ENCODE data around the gene FCER1G.

FCER1G gene

DNA sequence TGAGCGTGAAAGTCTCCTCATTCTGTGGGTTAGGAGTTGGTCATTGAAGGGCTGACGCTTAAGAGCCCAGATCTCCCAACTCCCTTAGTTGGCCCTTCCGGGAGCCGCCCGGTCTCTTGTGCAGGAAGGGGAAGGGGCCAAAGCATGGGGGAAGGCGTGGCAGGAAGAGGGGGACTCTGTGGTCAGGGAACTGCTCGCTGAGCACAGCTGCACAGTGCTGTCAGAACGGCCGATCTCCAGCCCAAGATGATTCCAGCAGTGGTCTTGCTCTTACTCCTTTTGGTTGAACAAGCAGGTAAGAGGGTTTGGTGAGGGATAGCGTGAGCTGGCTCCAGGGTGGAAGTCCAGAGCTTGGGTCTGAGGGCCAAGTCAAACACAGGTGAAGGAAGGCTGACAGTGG, at the start of gene FCER1G:
TSS of gene FCER1G (plus strand) at position 220 of the 400 bp plus-strand sequence. CDS start at position 247, 27 bp downstream.
- DNase-seq, result no peak

DNA sequence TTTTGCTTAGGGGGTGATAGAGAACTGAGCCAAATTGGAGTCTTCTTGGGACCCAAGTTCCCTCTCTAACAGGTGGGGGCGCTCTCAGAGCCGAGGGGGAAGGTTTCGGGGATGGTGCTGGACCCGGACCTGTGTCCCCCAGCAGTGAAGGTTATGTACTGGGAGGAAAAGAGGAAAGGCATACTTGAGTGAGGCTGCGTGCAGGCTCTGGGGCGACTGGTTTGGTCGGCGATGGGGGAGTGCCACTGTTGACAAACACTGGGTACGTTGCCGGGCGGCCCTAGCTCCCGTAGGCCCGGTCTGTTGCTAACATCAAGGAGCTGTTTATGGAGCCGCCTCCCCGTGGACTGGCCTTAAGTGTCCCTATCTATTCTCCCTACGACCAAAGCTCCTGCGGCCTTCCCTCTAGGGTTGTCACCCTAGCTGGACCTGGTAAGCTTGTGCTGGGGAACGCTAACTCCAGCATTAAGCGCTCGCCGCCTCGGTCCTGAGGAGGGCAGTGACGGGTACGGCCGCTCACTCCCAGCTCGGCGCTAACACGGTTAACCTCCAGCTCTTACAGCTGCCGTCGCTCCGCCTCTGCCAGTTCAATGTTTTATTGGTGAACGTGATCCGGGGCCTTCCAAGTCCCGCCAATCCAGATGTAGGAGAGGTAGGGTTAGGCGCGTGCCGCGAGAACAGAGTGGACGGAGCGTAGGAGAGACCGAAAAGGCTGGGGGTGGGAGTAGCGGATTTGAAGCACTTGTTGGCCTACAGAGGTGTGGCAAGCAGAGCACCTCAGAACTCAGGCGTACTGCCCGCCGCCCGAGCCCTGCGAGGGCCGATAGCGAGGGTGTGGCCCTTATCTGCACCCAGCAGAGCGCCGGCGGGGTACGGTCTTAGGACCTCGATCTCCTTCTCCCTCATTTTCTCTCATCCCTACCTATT, 49.1 kb upstream of the FCER1G start, which contains the start of gene PPOX:
TSS of gene PPOX (plus strand) at position 685 of the 927 bp plus-strand sequence. CDS start 422 bp downstream, outside the sequence.
- DNase-seq, result peak; percentile 94

DNA sequence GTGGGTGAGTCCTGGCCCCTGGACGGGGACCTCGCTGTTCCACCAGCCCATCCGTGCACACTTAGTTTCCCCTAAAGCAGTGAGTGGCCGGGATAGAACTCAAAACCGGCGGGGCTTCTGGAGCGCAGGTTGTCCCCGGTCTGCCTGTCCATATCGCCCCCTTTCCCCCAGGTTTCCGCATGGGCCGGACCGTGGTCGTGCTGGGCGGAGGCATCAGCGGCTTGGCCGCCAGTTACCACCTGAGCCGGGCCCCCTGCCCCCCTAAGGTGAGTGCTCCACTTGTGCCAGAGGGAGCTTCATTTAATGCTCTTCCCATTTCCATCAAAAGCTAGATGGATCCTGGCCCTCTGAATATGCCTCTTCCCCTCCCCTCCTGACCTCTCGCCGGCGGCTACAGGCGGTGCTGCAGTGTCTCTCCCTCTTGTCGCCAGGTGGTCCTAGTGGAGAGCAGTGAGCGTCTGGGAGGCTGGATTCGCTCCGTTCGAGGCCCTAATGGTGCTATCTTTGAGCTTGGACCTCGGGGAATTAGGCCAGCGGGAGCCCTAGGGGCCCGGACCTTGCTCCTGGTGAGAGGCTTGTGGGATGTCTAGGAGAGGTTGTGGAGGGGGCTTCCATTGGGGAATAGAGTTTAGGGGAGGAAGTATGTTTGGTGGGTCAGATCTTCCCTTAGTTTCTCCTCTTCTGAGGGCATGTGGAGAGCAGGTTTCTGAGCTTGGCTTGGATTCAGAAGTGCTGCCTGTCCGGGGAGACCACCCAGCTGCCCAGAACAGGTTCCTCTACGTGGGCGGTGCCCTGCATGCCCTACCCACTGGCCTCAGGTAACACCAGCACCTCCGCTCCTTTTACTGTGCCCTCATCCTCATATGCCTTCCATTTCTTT, 48.2 kb upstream of the FCER1G start:
- DNase-seq, result no peak

DNA sequence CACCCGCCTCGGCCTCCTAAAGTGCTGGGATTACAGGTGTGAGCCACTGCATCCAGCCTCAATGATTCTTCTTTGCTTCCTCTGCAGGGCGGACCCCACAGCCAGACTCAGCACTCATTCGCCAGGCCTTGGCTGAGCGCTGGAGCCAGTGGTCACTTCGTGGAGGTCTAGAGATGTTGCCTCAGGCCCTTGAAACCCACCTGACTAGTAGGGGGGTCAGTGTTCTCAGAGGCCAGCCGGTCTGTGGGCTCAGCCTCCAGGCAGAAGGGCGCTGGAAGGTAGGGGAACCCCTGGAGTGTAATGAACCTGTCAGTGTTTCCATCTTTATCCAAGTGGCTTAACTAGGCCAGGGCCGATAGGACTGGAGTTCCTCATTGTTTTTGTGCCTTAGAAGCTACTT, 46.2 kb upstream of the FCER1G start:
- DNase-seq, result no peak

DNA sequence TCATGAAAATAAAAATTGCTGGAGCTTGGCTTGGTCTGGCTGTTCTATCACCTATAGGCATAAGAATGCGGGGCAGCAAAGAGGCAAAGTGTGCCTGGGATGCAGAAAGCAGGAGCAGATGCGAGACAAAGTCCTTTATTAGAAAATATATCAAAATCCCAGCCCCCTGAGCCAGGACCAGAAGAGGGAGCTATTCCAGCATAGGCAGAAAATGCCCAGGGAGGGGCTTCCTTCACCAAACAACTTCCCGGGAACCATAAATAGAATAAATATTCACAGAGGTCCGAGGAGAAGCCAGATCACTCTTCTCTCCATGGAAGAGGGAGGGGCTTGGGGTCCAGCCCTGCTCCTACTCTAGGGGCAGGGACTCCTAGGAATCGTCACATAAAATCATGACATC, 43.9 kb upstream of the FCER1G start:
- DNase-seq, result no peak

DNA sequence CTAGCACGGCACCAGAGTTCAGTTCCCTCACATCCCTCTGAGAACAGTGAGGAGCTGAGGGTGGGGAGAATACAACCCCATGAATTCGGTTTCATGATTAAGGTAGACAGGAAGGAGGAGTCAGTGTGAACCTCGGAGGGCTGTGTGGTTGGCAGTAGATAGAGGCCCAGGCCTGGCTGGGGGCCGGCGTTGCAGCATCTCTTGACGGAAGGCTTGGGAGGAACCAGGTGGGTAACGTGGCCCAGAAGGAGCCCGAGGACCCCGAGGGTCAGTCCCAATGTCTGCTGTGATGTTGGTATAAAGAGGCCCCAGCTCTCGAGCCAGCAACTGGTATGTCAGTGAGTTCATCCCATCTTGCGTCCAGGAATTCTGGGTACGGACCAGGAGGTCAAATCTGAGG, 43.4 kb upstream of the FCER1G start:
- no peak for DNase-seq

DNA sequence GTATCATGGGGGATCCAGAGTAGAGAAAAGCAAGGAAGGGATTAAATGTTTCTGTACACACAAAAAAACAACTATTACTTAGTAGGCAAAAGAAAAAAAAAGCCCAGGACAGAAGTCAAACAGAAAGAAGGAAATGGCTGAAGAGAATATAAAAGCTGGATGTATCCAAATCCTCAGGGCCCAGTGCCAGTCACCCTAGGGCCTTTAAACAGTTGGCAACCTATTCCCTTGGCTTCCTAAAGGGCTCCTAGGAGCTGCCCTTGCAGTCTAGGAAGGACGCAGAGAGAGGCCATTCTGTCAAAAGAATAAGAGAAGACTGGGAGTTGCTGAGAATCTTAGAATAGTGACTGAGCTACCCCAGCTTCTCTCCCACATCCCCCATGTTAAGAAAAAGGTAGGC, 42.7 kb upstream of the FCER1G start:
- DNase-seq, result no peak

DNA sequence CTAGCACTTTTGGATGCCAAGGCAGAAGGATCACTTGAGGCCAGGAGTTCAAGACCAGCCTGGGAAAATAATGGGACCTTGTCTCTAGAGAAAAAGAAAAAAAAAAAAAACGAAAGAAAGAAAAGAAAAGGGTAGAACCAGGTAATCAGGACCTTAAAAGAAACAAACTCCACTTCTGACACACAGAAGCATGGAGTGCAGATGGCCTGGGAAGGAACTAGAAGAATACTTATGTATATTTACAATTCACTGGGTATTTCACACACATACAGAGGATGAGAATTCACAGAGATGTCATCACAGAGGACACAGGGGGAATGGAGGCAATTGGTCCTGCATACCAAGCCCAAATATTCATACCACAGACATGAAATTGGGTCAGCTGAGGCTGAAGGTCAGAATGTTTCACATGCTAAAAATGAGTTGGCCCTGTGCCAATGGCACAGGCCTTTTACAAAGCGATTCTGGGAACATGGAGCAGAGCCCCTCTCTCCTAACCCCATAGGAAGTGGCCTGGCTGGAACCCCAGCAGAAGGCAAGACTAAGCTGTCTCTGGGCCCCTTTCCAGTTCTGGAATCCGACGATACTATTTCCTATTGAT, 42.2 kb upstream of the FCER1G start:
- no peak for DNase-seq

DNA sequence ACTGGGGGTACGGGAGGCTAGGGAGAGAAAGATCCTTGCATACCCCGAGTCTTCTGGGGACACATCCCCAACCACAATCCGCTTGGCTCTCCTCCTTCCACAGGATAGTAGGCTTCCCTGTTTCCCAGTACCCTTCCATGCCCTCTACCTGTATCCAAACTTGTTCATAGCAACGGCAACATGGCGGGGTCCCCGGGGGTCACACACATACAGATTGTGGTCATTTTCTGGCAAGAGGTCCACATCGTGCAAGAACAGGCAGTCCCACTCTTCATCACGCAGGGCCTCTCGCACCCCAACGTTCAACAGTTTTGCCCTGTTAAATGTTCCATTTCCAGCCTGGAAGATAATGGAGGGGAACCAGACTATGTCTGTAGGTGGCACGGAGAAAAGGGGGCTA, 41.4 kb upstream of the FCER1G start:
- DNase-seq, result no peak

DNA sequence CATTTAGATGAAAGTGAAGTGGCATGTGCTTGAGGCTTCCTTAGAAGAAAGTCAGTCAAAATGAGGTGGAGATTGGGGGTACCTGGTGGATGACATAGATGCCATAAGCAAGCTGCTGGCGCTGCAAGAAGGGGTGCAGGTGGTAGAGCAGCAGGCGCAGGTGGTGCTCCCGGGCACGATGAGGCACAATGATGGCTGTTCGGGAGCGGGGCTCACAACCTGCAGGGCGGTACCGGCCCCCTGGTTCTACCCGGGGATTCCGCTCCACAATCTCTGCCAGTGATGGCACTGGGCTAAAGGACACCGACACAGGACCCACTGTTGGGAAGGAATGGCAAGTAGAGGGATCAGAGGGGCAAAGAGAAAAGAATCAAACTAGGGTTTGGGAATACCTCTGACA, 40.2 kb upstream of the FCER1G start:
- DNase-seq, result no peak

DNA sequence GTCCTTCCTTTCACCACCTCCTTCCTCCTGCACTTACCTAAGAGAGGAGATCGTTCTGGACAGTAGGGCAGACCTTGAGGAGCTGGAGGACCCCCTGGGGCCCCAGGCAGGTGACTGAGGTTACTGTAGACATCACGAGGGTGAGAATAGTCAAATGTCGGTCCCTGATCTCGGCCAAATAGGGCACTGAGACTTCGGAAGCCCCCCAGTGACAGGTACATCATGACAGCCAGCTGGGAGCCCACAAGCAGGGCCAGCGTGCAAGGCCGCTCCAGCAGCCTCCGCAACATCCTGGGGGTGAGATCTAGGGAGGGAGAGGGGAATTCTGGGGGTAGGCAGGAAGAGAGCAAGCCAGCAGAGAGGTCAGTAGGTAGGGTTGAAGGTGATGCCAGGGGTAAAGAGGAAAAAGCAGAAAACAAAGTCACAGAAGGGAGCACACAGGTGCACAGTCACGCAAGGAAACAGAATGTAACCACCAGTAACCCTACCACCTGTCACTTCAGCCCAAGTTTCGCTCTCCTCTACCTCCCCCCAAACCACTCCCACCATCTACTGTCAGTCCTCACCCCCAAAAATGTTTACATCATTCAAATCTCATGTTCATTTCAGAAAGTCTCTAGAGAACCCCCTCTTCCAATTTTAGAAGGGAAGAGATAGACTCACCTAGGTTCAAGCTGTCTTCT, 39.2 kb upstream of the FCER1G start:
- DNase-seq, result no peak

DNA sequence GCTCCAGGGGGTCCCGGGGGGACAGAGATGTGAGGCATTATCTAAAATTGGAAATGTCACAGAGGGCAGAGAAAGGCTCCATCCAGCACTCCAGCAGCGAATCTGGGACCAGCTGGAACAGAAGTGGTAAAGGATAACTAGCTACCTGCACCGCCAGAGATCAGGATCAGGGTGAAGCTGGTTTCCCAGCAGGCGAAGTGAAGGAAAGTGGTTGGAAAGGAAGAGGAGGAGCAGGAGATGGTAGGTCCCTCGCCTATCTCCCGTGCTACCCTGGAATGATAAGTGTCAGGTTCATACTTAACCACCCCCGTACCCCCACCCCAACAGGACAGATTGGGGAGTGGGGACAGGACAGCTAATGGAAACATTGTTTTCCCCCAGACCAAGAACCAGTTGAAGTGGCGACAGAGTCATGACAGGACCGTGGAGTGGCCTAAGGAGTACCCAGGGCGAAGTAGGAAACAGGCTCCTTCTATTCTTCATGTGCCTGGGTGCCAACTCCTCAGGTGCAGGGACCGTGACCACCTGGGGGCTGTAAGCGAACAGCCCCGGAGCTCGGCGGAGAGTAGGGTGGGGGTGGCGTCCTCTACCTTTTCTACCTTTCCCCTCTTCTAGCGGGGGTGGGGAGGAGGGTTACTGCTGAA, 38.5 kb upstream of the FCER1G start:
- no peak for DNase-seq

DNA sequence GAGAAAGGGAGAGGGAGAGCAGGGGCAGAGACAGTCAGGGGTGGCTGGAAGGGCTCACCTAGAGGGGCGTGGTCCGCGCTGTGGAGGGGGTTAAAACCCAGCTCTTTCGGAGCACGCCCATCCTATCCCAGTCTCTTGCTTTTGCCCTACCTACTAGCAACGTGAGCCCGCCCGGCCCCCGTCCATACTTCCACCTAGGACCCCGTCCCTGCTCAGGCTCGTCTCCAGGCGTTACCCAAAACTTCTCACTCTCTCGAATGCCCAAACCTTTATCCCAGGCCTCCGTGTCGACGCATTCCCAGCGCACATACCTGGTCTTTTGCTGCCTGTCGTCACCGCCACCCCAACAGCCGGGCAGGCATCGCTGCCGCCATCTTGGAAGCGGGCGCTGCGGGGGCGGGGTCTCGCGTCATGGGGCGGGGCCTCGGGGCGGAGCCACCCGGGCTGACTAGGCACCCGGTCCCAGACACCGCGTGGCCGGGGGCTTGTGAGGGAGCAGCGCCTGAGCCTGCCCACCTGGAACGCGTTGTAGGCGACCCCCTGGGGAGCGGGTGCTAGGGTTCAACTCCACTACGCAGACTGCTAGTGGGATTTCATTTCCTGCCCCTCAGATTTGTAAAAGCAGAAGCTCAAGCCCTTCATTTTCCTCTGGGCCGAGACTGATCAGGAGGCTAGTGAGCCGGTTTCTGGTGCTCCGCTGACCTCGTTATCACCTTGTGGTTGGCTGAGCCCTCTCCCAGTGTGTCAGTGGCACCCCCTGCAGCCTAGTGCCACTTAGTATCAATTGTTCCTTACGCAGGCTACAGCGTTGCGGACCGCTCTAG, 37.8 kb upstream of the FCER1G start, which contains the start of gene B4GALT3:
TSS of gene B4GALT3 (minus strand) at position 396 of the 824 bp plus-strand sequence. CDS start 1,447 bp downstream, outside the sequence.
- peak; percentile 93 for DNase-seq

DNA sequence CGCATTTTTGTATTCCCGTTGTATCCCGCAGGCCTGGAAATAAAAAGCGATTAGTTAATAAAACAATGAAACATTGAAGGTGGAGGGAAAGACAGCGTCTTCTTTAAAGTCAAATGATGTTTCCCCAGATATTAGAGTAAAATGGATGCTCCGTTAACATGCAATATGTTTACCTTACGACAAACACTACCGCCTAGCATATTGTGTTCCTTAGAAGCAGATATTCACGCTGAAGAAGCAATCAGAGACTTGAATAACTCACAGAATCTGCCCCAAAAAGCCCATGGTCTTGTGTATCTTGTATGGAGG, 37.2 kb upstream of the FCER1G start:
- no peak for DNase-seq

DNA sequence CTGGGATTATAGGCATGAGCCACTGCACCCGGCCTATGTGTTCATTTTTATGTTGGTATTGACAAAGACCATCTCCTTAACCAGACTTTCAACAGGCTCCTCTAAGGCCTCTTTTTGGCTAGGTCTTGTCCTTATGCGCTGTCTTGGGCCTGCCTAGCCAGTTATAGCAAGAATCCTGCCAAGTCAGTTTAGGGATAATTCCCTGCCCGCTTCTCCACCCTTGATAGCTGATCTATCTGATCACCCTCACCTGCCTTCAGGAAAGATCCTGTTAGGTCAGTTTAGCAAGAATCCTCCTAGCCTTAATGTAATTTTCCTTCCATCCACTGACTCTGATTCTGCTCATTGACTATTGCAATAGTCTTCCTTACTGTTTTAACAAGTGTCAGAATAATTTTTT, 35.4 kb upstream of the FCER1G start:
- no peak for DNase-seq

DNA sequence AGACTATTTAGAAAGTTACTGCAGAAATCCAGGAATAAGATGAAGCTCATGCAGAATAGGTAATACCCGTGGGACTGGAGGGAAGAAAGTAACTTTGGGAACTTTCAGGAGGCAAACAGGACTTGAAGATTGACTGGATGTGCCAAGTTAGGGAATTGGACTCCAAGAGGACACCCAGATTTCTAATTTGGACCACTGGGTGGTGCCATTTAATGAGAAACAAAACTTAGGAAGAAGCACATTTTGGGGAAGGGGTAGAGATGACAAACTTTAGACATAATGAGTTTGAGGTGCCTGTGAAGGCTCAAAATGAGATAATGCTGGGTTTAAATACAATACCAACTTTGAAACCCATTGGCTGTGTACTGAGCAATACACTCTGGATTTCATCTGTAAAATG, 34.5 kb upstream of the FCER1G start:
- DNase-seq, result no peak

DNA sequence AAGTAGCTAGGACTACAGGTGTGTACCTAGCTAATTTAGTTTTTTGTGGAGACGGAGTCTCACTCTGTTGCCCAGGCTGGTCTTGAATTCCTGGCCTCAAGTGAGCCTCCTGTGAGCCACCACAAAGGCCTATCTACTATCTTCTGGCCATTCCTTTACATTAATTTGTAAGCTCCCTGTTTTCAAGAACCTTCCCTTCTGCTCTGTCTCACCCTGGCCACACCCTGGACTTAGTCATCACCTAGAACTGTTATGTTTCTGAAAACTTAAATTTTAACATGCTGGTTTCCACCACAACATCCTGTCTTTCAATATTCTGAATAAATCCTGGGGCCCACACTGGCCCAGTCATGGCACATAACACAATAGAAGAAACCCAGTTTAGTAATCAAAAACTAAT, 32.9 kb upstream of the FCER1G start:
- peak; percentile 74 for DNase-seq

DNA sequence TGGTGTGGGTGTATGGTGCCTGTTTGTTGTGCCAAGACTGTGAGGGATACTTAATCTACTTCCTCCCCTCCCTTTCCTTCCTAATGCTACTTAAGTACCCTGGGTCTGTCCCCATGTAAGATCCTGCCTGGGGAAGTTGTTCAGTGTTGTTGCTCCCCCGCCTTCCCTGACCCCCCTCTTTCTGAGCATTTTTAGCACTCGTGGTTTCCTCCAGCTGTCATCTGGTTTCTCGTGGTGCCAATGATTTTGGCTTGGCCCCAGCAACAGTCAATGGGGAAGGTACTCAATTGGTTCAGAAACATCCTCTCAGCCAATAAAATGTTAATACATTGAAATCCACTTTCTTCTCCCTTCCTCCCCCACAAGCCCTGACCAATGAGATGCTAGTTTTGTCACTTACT, 29.8 kb upstream of the FCER1G start:
- peak; percentile 76 for DNase-seq

DNA sequence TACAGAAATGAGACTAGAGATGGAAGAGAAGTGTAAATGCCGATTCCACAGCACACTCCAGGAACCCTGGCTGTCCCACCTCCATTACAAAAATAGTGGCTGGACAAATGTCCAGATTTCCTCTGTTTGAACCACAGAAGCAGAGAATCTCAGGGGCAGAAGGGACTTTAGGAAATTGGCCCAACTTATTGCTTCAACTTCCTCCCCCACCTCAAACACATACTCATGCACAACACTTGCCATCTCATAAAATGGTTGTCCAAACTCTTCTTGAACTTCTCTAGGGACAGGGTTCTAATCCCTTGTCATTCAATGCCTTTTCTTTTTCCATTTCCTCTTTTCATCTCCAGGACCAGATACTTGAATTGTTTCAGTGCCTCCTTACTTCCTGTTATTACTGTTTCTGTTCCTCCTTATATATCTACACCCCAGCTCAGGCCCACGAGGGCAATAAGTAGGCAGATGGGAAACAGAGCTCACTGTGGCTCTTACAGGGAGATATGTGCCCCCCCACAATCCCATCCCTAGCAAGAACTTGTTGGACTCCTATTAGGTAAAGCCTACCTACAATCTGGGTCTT, 29.3 kb upstream of the FCER1G start:
- DNase-seq, result no peak

DNA sequence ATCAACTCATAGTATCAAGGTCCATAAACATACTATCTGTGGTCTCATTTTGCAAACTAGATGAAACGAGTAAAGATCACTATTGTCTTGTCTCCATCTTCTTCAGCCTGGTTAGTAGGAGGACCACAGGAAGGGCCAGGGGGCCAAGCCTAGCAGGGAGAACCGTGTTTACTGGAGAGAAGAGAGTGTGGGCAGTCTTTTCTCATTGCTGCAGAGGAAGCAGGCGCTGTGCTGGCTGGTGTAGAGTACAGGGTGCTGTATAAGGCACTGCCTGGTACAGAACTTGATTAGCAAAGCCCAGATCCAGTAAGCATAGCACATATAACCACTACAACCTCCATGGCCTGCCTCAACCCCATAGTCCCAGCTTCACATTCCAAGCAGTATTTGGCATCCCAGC, 27.8 kb upstream of the FCER1G start:
- DNase-seq, result no peak

DNA sequence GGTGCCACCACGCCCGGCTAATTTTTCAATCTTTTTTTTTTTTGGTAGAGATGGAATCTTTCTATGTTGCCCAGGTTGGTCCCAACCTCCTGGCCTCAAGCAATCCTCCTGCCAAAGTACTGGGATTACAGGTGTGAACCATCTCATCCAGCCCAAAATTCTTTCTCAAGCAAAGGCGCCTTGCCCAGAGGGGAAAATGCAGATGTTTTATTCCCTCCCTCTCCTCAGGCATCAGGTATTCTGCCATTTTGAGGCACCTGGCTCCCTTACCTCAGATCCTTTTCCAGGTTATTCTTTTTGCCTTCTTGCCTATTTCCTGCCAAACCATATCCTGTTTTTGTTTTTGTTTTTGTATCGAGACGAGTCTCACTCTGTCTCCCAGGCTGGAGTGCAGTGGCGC, 26.7 kb upstream of the FCER1G start:
- no peak for DNase-seq
